GM15510 (cell line): ENCODE measurements around the gene EPHA4.

ENCODE experiments used
- POLR2A ChIP-seq: IDR thresholded peaks from 3 replicates; pipeline ENCODE4 v1.6.1; 2011; ENCODE audit warnings: borderline replicate concordance; ENCODE audit not compliant: insufficient read length; ENCODE audit errors: extremely low read depth

Gene EPHA4

DNA sequence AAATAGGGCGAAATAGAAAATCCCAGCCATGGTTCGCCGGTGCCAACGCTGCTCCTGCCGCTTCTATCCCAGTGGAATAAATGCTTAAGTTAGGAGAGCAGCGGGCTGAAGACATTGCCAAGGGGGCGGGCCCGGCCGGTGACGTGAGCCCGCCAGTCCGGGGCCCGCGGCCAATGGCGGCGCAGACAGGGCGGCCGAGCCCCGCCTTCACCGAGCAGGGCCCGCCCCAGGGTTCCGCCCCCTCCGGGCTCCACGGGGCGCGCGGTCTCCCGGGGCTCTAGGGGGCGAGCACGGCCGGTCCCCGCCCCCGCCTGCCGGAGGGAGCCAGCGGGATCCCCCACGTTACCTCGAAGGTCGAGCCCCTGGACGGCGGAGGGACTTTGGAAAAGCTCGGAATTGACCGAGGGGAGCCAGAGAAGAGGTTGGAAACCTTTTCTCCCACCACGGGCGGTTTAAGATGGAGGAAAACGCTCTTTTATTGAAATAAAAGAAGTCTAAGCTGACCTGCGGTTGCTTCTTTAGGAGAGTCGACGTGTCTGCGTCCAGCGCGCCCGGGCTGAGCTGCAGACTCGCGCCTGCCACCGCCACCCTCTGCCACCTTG lies at the start of gene EPHA4:
Gene EPHA4 (minus strand): TSS at position 86 of the 602 bp plus-strand sequence. CDS start 56 bp downstream, at position 30.
- no peak for TF ChIP-seq POLR2A

GRCh38 chr2:221618007-221618406 lies 45.9 kb upstream of the EPHA4 start:
- no peak for TF ChIP-seq POLR2A

DNA sequence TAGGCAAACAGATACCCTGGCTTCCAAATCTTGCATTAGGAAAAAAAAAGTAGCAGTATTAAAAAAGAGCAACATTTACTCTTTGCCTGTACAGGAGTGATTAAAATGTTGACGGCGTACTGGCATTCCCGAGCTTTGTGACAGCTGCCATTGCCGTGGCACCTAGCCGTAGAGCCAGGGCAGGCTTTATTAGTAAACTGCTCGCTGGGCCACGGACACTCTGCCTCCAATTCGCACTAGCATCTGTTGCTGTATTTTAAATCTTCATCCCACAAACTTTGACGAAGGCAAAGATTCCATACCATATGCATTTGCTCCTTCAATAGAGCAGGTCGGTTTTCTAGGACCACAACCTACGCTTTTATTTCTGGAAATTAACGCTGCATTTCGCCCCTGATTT lies 44.5 kb upstream of the EPHA4 start:
- no peak for TF ChIP-seq POLR2A

GRCh38 chr2:221614274-221614673 lies 42.2 kb upstream of the EPHA4 start:
- TF ChIP-seq POLR2A, result no peak

DNA sequence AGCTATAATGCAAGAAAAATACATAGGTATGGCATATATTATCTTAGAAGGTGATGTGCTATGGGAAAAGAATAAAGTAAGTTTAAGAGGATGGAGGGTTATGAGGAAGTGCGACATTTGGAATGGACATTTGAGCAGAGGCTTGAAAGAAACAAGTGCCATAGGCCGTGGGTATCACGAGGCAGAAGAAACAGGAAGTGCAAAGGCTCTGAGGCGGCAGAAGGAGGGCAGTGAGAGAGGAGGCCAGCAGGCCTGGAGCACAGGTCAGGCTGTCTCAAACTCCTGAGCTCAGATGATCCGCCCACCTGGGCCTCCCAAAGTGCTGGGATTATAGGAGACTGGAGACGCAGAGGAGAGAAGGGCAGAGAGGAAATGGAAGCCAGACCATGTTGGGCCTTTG lies 40.7 kb upstream of the EPHA4 start:
- TF ChIP-seq POLR2A, result no peak

DNA sequence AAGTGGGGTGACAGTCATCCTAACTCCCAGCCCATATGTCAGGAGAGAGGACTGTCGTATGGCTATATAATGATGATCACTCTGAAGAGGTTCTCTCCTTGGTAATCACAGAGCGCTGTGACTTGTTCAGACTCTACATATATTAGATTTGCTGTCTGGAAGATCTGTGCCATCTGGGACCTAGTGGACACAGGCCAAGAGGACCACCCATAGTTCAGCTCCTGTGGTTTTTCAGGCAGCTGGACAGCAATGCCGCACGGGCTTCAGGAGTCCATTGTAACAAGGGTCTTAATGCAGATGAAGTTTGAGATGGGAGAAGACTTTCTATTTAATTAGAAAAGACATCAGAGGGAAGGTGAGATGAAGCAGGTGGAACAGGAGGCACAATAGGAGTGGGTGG lies 40.1 kb upstream of the EPHA4 start:
- no peak for TF ChIP-seq POLR2A

GRCh38 chr2:221610675-221611074 lies 38.6 kb upstream of the EPHA4 start:
- no peak for TF ChIP-seq POLR2A

GRCh38 chr2:221610255-221610654 lies 38.2 kb upstream of the EPHA4 start:
- no peak for TF ChIP-seq POLR2A

DNA sequence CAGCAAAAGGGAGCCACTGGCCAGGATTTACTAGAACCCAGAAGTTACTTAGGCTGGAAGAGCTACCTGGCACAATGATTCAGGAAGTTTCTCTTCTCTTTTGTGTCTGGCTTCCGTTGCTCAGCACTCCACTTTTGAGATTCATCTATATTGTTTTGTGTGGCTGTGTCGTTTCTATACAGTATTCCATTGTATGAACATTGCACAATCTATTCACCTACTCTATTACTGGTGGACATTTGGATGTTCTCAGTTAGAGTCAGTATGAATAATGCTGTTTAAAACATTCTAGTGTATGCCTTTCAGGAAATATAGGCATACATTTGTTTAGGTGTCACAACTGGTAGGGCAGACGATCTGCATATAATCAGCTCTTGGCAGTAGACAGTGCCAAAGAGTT lies 36.3 kb upstream of the EPHA4 start:
- no peak for TF ChIP-seq POLR2A

DNA sequence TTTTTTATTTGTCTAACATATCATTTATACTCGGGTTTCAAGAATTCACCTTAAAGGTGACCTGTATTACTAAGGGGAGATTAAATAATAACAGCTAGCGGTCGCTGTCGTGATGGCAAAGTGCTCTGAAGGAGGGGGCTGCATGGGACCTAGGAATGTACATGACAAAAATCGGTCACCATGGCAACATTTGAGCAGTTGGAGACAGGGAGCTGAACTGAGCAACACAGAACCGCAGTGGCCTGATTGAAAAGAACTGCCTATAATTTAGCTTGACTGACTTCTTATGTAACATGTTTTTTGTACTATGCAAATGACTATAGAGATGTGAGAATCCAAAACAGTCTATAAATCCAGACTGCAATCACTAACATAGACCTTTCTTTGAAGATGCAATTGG lies 34.3 kb upstream of the EPHA4 start:
- no peak for TF ChIP-seq POLR2A

GRCh38 chr2:221605751-221606240 lies 33.7 kb upstream of the EPHA4 start:
- TF ChIP-seq POLR2A, result no peak

- no peak for TF ChIP-seq POLR2A
Observed at GRCh38 chr2:221602938-221603337, 30.8 kb upstream of the EPHA4 start.

DNA sequence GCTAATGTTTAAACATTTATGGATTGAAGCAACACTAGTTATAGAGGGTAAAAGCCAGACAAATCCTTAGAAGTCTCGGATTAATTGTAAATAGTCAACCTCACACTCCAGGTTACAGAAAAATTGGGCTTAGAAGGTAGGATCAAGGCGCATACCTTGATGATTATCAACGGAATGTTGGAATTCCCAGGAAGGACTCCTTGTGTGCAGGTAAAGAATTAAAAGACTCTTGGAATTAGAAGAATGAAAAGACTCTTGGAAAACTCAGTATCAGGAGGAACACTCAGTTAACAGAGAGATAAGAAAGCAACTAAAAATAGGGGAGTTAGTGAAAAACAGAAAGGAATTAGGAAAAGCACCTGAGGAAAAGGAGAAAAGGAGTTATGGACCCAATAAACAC lies 29.3 kb upstream of the EPHA4 start:
- TF ChIP-seq POLR2A, result no peak

GRCh38 chr2:221600388-221600787 lies 28.3 kb upstream of the EPHA4 start:
- no peak for TF ChIP-seq POLR2A

DNA sequence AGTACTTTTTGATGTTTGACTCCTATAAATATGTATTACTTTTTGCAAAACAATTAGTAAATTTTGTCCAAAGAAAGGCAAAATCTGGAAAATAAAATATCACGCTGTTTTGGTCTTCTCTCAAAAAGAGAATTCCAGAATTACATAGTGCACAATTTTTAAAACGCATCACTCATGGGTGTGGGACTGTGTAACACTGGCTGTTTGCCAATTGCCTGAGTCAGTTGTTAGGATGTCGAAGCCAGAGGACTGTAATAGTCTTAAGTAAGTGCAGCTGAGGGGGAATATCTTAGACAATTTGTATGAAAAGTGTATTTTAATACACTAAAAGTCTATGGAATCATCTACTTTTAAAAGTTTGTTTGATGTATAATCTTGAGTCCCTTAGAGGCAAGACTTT lies 24.1 kb upstream of the EPHA4 start:
- no peak for TF ChIP-seq POLR2A

GRCh38 chr2:221590861-221591365 lies 18.8 kb upstream of the EPHA4 start:
- no peak for TF ChIP-seq POLR2A
